K562 (cell line): ENCODE data around the gene NDUFAF8. TPM values are rescaled to one million over a fixed set of nuclear protein-coding genes. Genes with fewer than 3 reads are reported as not detected.

Experiments used
- DLX4 ChIP-seq: fragments of 250-450 bp; sonication (Bioruptor Pico); IDR thresholded peaks from 2 replicates; pipeline ENCODE4 v1.6.1; 2021; ENCODE audit warnings: mild to moderate bottlenecking
- MAFG ChIP-seq: fragments of 450-650 bp; conservative IDR thresholded peaks from 2 replicates; pipeline ENCODE4 v1.6.1; 2016; ENCODE audit warnings: missing genetic modification characterization, missing compliant biosample characterization
- MAX ChIP-seq: sonication (generic); formaldehyde crosslinking; IDR thresholded peaks from 2 replicates; pipeline ENCODE4 v1.9.0; 2022; ENCODE audit warnings: mild to moderate bottlenecking, missing genetic modification reagents
- MGA ChIP-seq: fragments of 450-650 bp; IDR thresholded peaks from 2 replicates; pipeline ENCODE4 v1.6.1; 2016; ENCODE audit warnings: mild to moderate bottlenecking, moderate library complexity
- MYC ChIP-seq, 2 experiments: fragments of 250-450 bp in 1 of 2; sonication (Bioruptor Pico) in 1 of 2; IDR thresholded peaks; 2 replicates each; pipeline versions ENCODE4 v1.5.1 to v1.6.1; 2012 to 2021; ENCODE audit warnings: low read depth in 2 of 2, borderline replicate concordance in 1 of 2, improper control_type of control experiment in 1 of 2, low read length in 1 of 2, mild to moderate bottlenecking in 1 of 2, moderate library complexity in 1 of 2
- PHF8 ChIP-seq: fragments of 200-600 bp; sonication (generic); IDR thresholded peaks from 2 replicates; pipeline ENCODE4 v1.6.1; 2012; ENCODE audit warnings: mixed run types, mild to moderate bottlenecking, inconsistent platforms, low read length, moderate library complexity, borderline replicate concordance
- RBFOX2 ChIP-seq: fragments of 200-400 bp; formaldehyde crosslinking; IDR thresholded peaks from 2 replicates; pipeline ENCODE4 v1.6.1; 2017; ENCODE audit warnings: low read depth, mild to moderate bottlenecking, low read length, moderate library complexity
- TBL1XR1 ChIP-seq, 2 experiments: IDR thresholded peaks; 2 replicates each; pipeline ENCODE4 v1.6.1; 2012; ENCODE audit warnings: improper control_type of control experiment in 2 of 2, low read length in 2 of 2, mild to moderate bottlenecking in 1 of 2
- polyA plus RNA-seq, 8 experiments: library from polyadenylated mRNA; depleted of rRNA in 4 of 8; stranded (reverse) in 5 of 8; unstranded in 3 of 8; fragments of >200 nt; fragmentation: Nextera tagmentation in 2 of 8; fragmentation: Illumina TruSeq in 1 of 8; extraction: Ambion mirVana in 2 of 8; extraction: Trizol in 1 of 8; gene quantifications; 2 replicates each; pipeline versions ENCODE4 v1.2.1 to v1.2.3, GENCODE V29; 2011 to 2014; ENCODE audit warnings: inconsistent platforms in 1 of 8, missing spikeins in 1 of 8
- total RNA-seq, 7 experiments: library from RNA; depleted of rRNA in 6 of 7; stranded (reverse); fragments of >200 nt in 6 of 7; fragmentation: Illumina TruSeq in 2 of 7; extraction: Trizol in 2 of 7; gene quantifications; 2 replicates each; pipeline versions ENCODE4 v1.2.1 to v1.2.3, GENCODE V29; 2011 to 2021; ENCODE audit warnings: low replicate concordance in 1 of 7
- TF ChIP-seq, protein P1 (sequence below): fragments of 200-800 bp; sonication (Bioruptor generic); IDR thresholded peaks from 2 replicates; pipeline ENCODE4 v1.6.1; 2017; ENCODE audit warnings: missing genetic modification characterization, missing compliant biosample characterization
- TF ChIP-seq, protein P2 (sequence below), 2 experiments: fragments of 450-650 bp in 1 of 2; sonication (generic) in 1 of 2; formaldehyde crosslinking in 1 of 2; IDR thresholded peaks in 1 of 2; conservative IDR thresholded peaks in 1 of 2; 2 replicates each; pipeline versions ENCODE4 v1.6.1 to v1.8.1; 2016 to 2023; ENCODE audit warnings: mild to moderate bottlenecking in 2 of 2, moderate library complexity in 2 of 2, inconsistent platforms in 1 of 2, missing genetic modification reagents in 1 of 2

NDUFAF8 gene
- total and polyA plus RNA-seq, 9 of the 15 experiments (the other 6 are each of a cell fraction or from before 2014, with no cell fraction given), result 13.5 to 144 (median 90.0) TPM

DNA sequence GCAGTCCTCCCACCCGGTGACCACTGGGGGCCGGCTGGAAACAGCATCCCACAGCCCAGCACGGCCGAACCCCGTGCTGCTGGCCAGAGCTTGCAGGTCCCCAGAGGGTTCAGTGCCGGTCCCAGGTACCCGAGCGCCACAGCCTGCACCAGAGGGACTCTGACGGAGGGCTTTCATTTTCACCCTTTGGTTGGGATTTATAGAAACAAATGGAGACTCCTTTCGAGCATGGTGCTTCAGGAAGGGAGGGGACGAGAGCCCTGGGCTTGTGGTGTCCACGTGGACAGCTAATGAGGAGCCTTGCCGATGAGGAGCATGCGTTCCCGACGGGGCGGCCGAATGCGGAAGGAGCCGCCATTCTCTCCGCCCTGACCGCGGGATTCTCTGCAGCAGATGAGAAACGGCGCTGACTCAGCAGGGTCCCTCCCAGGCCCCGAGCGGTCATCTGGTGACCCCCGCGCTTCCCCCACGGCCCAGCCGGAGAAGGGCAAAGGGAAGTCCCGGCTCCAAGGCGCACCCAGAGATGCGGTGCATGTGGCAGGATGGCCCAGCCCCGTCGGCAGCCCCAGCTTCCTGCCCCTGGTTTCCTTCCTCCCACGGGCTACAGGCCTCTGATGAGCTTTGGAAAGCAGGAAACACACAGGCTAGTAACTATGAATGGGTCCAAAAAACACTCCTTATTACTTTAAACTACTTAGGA, 46.2 kb downstream of the NDUFAF8 start (continued):
- TF ChIP-seq, protein P1, sequence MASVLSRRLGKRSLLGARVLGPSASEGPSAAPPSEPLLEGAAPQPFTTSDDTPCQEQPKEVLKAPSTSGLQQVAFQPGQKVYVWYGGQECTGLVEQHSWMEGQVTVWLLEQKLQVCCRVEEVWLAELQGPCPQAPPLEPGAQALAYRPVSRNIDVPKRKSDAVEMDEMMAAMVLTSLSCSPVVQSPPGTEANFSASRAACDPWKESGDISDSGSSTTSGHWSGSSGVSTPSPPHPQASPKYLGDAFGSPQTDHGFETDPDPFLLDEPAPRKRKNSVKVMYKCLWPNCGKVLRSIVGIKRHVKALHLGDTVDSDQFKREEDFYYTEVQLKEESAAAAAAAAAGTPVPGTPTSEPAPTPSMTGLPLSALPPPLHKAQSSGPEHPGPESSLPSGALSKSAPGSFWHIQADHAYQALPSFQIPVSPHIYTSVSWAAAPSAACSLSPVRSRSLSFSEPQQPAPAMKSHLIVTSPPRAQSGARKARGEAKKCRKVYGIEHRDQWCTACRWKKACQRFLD, result peak; percentile 94
- TF ChIP-seq MYC (IDR thresholded peaks at IDR 0.05; ENCODE audit: low read depth, low read length) (peak; percentile 98), MYC (CRISPR knock-in tag; IDR thresholded peaks at IDR 0.05; ENCODE audit: borderline replicate concordance, low read depth) (peak; percentile 90), MGA (peak; percentile 88), PHF8 (peak; percentile 40; the same call in 1 of the 2 replicates), TBL1XR1 (IDR thresholded peaks at IDR 0.05; ENCODE audit: low read length in 2 of 2) (no peak), MAFG (peak; percentile 82), MAX (CRISPR knock-in tag) (peak; percentile 88), DLX4 (no peak), RBFOX2 (peak; percentile 82)
- TF ChIP-seq, protein P2, sequence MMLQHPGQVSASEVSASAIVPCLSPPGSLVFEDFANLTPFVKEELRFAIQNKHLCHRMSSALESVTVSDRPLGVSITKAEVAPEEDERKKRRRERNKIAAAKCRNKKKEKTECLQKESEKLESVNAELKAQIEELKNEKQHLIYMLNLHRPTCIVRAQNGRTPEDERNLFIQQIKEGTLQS (IDR thresholded peaks at IDR 0.05), result 0 out of 2 replicates have a peak, but pooled peaks have one; percentile 30
- TF ChIP-seq, protein P2 (CRISPR knock-in tag; conservative IDR thresholded peaks at IDR 0.05), result no peak
